ENCODE results near the gene PHACTR3. TPM values are rescaled to one million over a fixed set of nuclear protein-coding genes. Genes with fewer than 3 reads are reported as not detected.

Gene PHACTR3
- total RNA-seq, 1 experiment from 2014 or later = 0.10 TPM

DNA sequence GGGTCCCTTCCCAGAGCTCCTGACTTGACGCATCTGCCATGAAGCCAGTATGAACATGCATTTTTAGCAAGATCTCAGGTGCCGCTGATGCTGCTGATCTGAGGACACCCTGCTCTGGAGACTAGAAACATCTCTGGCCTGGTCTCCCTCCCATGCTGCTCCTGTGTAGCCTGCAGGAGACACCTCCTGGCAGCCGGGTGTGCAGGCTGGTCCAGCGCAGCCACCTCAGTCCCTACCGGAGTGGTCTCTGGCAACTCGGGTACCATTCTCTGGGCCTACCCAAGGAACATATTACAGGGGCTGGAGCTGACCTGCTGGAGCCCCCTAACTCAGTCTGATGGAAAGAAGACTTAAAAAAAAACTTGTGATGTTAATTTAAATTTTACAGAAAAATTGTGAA is 20.1 kb downstream of the PHACTR3 start:
- Histone ChIP-seq H3K36me3 (ENCODE audit: control insufficient read depth, insufficient read depth, low read length) (no peaks in the 10 kb centered on the region), H3K27me3 (ENCODE audit: control insufficient read depth, insufficient read depth, low read length) (peaks cover 2% of the 10 kb centered on the region; the same call in 1 of the 2 replicates), H3K4me1 (ENCODE audit: control insufficient read depth, insufficient read depth, low read length) (no peaks in the 10 kb centered on the region), H3K9me3 (ENCODE audit: control insufficient read depth, insufficient read depth, low read depth, low read length) (no peaks in the 10 kb centered on the region), H3K27ac (ENCODE audit: low read length) (no peak overlapping the region), H3K4me3 (ENCODE audit: low read depth in 2 of 2, low read length in 2 of 2) (no peak overlapping the region)
- ChIA-PET CTCF (no interaction called here), POLR2A (no interaction called here)
- TF ChIP-seq, protein P1, sequence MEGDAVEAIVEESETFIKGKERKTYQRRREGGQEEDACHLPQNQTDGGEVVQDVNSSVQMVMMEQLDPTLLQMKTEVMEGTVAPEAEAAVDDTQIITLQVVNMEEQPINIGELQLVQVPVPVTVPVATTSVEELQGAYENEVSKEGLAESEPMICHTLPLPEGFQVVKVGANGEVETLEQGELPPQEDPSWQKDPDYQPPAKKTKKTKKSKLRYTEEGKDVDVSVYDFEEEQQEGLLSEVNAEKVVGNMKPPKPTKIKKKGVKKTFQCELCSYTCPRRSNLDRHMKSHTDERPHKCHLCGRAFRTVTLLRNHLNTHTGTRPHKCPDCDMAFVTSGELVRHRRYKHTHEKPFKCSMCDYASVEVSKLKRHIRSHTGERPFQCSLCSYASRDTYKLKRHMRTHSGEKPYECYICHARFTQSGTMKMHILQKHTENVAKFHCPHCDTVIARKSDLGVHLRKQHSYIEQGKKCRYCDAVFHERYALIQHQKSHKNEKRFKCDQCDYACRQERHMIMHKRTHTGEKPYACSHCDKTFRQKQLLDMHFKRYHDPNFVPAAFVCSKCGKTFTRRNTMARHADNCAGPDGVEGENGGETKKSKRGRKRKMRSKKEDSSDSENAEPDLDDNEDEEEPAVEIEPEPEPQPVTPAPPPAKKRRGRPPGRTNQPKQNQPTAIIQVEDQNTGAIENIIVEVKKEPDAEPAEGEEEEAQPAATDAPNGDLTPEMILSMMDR (IDR thresholded peaks at IDR 0.05) = no peak
- in situ Hi-C loops (cut with HindIII; ENCODE audit: low pct_unique_long_range_greater_than_20kb, low sequenced_read_pairs) (no loop called here), intact Hi-C loops (cut with micrococcal nuclease; ENCODE audit: unreplicated experiment) (no loop called here)
- no peak for ATAC-seq
- no TSS peak for BruUV-seq (replicated peaks)
- no peak for DNase-seq (ENCODE audit: low read depth, low spot score)

DNA sequence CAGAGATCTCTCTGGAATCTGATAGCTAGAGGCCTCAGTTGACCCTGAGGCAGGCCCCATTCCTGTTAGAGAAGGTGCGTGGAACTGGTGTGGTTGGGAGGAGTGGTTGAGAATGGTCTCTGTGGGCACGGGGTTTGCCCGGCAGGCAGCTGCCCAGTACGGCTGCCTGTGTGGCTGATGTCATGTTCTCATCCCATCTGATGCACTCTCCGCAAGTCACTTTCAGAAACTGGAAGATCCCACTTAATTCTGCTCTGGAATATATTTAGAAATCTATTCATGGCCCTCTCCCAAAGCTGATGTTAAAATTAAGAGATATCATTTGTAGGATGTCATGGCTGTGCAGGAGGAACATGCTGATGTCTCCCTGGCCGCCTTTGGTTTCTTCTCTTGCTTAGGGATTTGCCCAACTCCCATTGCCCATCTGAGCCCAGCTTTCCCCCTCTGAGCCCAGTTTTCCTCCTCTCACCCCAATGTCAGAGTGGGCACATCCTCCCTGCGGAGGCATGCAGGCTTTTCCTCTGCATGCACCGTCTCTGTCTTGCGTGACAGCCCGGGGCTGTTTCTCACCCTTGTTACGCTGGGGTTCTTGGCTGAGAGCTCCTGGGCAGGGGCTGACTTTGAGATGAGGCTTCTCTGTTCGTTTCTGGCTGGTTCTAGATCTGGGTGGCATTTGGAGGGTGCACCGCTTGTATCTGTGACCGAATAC is 21.0 kb downstream of the PHACTR3 start:
- DNase-seq (ENCODE audit: low read depth, low spot score) (no peak), ATAC-seq (no peak)
- Histone ChIP-seq H3K4me1 (ENCODE audit: control insufficient read depth, insufficient read depth, low read length) (no peaks in the 10 kb centered on the region), H3K9me3 (ENCODE audit: control insufficient read depth, insufficient read depth, low read depth, low read length) (no peaks in the 10 kb centered on the region), H3K4me3 (ENCODE audit: low read depth in 2 of 2, low read length in 2 of 2) (no peak overlapping the region), H3K27me3 (ENCODE audit: control insufficient read depth, insufficient read depth, low read length) (peaks cover under 1% of the 10 kb centered on the region; the same call in 1 of the 2 replicates), H3K27ac (ENCODE audit: low read length) (no peak overlapping the region), H3K36me3 (ENCODE audit: control insufficient read depth, insufficient read depth, low read length) (no peaks in the 10 kb centered on the region)
- intact Hi-C loops (cut with micrococcal nuclease; ENCODE audit: unreplicated experiment) = no loop called here
- POLR2A ChIA-PET = no interaction called here
- CTCF ChIA-PET = no interaction called here
- no TSS peak for BruUV-seq (replicated peaks)
- in situ Hi-C loops (cut with HindIII; ENCODE audit: low pct_unique_long_range_greater_than_20kb, low sequenced_read_pairs) = no loop called here
- TF ChIP-seq, protein P1 (IDR thresholded peaks at IDR 0.05) = no peak
- TF ChIP-seq SIN3A (IDR thresholded peaks at IDR 0.05; ENCODE audit: borderline replicate concordance, insufficient read depth, low read depth, low read length) (no peak), TCF7L2 (IDR thresholded peaks at IDR 0.05; ENCODE audit: low read depth, low read length) (no peak), POLR2AphosphoS5 (IDR thresholded peaks at IDR 0.05; ENCODE audit: low read depth, low read length) (no peak)
- TF ChIP-seq, protein P2, sequence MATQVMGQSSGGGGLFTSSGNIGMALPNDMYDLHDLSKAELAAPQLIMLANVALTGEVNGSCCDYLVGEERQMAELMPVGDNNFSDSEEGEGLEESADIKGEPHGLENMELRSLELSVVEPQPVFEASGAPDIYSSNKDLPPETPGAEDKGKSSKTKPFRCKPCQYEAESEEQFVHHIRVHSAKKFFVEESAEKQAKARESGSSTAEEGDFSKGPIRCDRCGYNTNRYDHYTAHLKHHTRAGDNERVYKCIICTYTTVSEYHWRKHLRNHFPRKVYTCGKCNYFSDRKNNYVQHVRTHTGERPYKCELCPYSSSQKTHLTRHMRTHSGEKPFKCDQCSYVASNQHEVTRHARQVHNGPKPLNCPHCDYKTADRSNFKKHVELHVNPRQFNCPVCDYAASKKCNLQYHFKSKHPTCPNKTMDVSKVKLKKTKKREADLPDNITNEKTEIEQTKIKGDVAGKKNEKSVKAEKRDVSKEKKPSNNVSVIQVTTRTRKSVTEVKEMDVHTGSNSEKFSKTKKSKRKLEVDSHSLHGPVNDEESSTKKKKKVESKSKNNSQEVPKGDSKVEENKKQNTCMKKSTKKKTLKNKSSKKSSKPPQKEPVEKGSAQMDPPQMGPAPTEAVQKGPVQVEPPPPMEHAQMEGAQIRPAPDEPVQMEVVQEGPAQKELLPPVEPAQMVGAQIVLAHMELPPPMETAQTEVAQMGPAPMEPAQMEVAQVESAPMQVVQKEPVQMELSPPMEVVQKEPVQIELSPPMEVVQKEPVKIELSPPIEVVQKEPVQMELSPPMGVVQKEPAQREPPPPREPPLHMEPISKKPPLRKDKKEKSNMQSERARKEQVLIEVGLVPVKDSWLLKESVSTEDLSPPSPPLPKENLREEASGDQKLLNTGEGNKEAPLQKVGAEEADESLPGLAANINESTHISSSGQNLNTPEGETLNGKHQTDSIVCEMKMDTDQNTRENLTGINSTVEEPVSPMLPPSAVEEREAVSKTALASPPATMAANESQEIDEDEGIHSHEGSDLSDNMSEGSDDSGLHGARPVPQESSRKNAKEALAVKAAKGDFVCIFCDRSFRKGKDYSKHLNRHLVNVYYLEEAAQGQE (IDR thresholded peaks at IDR 0.05; ENCODE audit: insufficient read depth in 1 of 2, low read depth in 2 of 2, low read length in 1 of 2) = no peak
